ENCODE measurements around the gene ZBTB21. TPM values are rescaled to one million over a fixed set of nuclear protein-coding genes. Genes with fewer than 3 reads are reported as not detected.
A peak's percentile ranks its signal among the peaks of the same experiment; 100 is the strongest.

ZBTB21 gene
- total and polyA plus RNA-seq, 2 experiments from 2014 or later = 10.0 to 11.0 TPM

- Mint-ChIP-seq H3K4me3 (peak overlapping the region; percentile 43), H3K27me3 (ENCODE audit: insufficient read depth, low read depth, poor library complexity) (peaks cover 32% of the 10 kb centered on the region), H3K27ac (no peak overlapping the region), H3K9me3 (no peaks in the 10 kb centered on the region), H3K36me3 (ENCODE audit: low read depth) (peaks cover 8% of the 10 kb centered on the region), H3K4me1 (peaks cover 4% of the 10 kb centered on the region)
- Histone ChIP-seq H3K4me2 (no peak overlapping the region), H4K20me1 (replicated peaks; ENCODE audit: insufficient read depth) (no peaks in the 10 kb centered on the region; the same call in 1 of the 2 replicates), H3K36me3 (ENCODE audit: insufficient read depth) (no peaks in the 10 kb centered on the region), H2AFZ (no peak overlapping the region), H3K4me1 (ENCODE audit: insufficient read depth) (peaks cover 10% of the 10 kb centered on the region; the same call in 1 of the 2 replicates), H3K9me2 (ENCODE audit: insufficient read depth) (no peaks in the 10 kb centered on the region), H3K79me2 (replicated peaks; ENCODE audit: insufficient read depth) (peaks cover 16% of the 10 kb centered on the region), H3K27ac (ENCODE audit: low read depth) (no peak overlapping the region), H3K27me3 (ENCODE audit: insufficient read depth) (peaks cover 30% of the 10 kb centered on the region), H3F3A (replicated peaks; ENCODE audit: low read depth) (peaks cover 2% of the 10 kb centered on the region; the same call in 1 of the 2 replicates), H3K4me3 (no peak overlapping the region)
- ATAC-seq (no peak), DNase-seq (ENCODE audit: low spot score) (no peak)
- TF ChIP-seq STAT1 (IDR thresholded peaks at IDR 0.05; ENCODE audit: unreplicated experiment) (no peak), NANOG (IDR thresholded peaks at IDR 0.05; ENCODE audit: borderline replicate concordance) (no peak), ZNF462 (CRISPR knock-in tag; IDR thresholded peaks at IDR 0.05) (no peak), EZH2phosphoT487 (IDR thresholded peaks at IDR 0.05; ENCODE audit: unreplicated experiment) (no peak), REST (IDR thresholded peaks at IDR 0.05; ENCODE audit: unreplicated experiment) (no peak), ZNF114 (CRISPR knock-in tag; IDR thresholded peaks at IDR 0.05) (no peak), EZH2 (IDR thresholded peaks at IDR 0.05; ENCODE audit: low read depth, unreplicated experiment) (no peak), ETS1 (IDR thresholded peaks at IDR 0.05) (no peak), CTCF (conservative IDR thresholded peaks at IDR 0.05; ENCODE audit: low read depth in 2 of 2) (no peak), JUNB (IDR thresholded peaks at IDR 0.05; ENCODE audit: unreplicated experiment) (no peak), POLR2AphosphoS5 (IDR thresholded peaks at IDR 0.05; ENCODE audit: low read depth) (no peak), ZNF331 (CRISPR knock-in tag; IDR thresholded peaks at IDR 0.05; ENCODE audit: low read depth) (no peak), CREB1 (CRISPR knock-in tag; IDR thresholded peaks at IDR 0.05; ENCODE audit: low read depth) (no peak)
Observed at GRCh38 chr21:42012344-42012743, 2.2 kb upstream of the ZBTB21 start.
